Measurements from ENCODE around the gene ASCL2.
"Not testable (repeated sequence)": the region's sequence is repeated elsewhere in the genome, so short reads cannot be mapped to it uniquely, and the experiment has no call there.

ASCL2 gene

GRCh38 chr11:2296913-2297622, 26.7 kb upstream of the ASCL2 start:
- DNase-seq: peak in 1 of 2 experiments; percentile 0

DNA sequence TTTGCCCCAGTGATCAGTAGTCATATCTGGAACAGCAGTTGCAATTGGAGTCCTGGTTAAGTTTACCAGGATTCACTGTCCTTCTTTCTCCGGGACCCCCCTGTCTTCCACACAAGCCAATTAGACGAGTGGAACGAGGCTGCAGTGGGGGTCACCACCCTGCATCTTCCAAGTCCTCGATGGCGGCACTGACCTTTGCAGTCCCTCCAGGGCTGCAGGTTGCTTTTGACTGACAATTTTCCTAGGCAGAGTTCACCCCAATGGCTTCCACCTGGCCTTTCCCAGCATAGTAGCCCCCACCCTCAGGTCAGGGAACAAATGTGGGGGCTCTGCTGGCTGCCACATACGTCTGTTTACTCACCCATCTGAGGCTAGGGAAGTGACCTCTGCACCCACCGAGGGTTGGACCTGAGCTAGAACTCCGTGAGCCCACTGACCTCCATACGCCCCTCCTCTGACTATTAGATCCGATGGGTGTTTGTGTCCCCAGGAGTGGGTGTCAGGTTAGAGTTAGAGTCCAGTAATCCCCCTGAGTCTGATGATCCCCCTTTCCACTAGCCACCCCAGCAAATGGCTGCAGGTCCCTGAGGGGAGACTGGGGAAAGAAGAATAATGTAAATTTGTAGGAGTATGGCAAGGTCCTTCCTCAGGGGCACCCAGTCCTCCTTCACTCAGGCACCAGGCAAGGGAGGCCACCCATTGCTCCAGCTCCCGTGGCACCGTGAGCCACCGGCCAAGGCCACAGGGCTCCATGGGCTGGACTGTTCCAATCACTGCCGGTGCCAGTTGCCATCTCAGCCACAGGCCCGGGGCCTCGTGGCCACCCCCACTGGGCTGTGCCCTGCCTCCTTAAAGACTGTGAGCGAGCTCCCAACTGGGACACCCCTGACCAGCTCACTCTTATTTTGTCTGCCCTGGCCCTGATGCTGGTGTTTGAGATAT, 25.9 kb upstream of the ASCL2 start:
- peak in 1 of 2 experiments; percentile 0 for DNase-seq

DNA sequence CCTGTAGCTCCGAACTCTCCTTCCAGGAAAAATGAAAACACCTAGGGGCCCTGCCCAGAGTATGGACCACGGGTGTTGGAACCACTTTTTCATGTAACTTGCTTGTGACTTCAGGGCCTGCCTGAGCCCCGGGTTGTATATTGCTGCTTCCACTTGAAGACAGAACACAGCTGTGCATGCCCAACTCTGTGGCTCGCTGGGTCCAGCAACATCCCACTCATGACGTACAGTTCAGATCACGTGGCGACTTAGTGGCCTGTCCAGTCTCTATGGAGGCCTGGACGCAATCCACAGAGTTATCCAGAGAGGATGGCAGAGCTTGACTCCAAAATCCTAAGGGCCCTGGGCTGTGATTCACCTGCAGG, 24.5 kb upstream of the ASCL2 start:
- peak in 1 of 2 experiments; percentile 0 for DNase-seq

DNA sequence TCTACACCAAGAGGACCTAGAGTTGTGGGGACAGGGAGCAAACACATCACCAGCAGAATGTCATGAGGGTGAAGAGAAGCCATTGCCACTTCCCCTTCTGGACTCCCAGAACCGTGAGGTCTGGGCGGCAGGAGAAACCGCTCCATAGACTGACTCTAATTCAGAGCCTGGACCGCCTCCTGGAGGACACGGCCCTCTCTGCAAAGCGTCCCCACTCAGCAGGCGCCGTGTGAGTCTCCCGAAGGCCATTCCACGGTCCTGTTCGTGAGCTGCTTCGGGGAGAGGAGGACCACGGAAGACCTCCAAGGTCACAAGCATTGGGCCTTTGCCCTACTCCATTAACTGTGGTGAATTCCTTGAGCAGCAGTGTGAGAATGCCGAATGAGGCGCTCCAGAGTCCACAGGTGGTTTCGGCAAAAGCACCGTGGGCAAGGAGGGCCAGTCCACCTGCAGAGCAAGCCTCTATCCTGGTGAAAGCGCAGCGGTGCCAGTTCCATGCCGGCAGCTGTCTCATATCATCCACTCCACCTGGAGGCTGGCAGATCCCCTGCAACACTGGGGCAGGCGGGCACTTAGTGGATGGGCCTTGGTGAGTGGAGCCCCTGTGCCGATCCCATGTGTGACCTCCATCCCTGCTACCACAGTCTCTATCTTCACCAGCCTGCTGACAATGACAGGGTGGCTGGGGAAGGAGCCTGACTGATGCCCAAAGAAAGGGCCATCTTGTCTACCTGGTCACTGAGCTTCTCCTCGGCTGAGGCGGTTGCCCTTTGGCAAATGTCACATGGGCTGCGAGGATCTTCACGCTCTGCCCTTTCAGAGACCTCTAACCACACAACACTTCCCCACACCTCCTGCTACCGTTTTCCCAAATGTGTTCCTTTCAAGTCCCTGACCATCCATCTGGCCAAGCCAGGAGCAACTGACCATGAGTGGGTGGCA, 23.9 kb upstream of the ASCL2 start:
- DNase-seq: peak in 1 of 2 experiments; percentile 1

DNA sequence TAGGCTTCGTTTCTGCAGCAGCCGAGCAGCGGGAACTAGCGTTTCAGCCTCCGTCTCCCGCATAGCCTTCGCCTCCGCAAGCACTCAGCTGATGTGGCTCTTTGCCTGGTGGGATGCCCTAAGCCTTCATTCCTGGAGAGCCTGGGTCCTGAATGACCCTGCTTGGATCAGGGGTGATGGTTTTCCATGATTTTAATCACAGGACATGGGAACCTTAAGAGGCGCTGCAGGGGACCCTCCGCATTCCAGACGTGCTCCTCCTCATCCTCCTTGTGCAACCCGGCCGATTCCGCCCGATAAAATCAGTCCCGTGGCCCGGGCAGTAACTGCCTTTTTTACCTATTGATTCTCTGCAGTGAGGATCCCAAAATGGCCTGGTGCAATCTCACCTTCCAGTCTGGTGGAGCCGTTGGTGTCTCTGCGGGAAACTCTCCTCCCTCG, 23.2 kb upstream of the ASCL2 start:
- no peak for DNase-seq

- DNase-seq: peak in 1 of 2 experiments; percentile 0
Observed at GRCh38 chr11:2290351-2290841, 20.0 kb upstream of the ASCL2 start.

DNA sequence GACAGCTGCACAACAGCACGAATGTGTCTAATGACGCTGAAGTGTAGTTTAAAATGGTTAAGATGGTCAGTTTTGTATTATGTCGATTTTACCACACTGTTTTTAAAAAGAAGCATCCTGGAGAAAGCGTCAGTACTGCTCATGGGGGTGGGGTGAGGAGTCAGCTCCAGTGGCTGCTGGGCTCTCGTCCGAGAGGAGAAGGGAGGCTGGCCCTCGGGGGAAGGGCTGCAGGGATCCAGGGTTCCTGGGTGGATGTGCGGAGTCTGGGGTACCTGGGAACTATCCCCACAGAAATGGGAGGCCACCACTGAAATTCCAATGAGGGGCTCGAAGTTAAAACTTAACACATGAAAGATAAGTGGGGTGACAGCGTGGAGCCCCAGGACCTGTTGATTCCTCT, 19.5 kb upstream of the ASCL2 start:
- peak in 1 of 2 experiments; percentile 0 for DNase-seq

DNA sequence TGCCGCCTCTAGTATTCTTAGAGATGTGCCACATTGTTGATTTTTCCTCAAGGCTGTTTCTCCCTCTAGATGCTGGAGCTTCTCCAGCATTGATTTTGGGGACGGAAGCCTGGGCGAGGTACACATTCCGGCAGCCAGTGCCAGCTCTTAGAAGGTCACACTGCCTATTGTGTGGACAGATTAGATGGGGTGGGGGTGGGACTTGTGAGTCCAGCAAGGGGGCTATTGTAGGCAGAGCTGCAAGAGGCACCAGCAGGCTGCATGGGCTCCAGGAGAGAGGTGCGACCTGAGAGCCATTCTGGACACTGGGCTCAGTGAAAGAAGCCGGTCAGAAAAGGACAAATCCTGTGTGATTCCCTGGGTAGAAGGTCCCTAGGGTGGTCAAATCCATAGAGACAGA, 19.0 kb upstream of the ASCL2 start:
- no peak for DNase-seq

GRCh38 chr11:2287091-2287490, 16.7 kb upstream of the ASCL2 start:
- DNase-seq: no peak

DNA sequence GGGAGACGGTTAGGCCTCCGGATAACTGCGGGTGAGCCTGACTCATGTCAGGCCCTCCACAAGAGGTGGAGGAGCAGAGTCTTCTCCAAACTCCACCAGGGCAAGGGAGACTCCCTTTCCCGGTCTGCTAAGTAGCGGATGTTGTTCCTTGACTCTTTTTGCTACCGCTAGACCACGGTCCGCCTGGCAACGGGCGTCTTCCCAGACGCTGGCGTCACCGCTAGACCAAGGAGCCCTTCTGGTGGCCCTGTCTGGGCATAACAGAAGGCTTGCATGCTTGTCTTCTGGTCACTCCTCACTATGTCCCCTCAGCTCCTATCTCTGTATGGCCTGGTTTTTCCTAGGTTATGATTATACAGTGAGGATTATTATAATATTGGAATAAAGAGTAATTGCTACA, 16.0 kb upstream of the ASCL2 start:
- not testable (repeated sequence) for DNase-seq

- DNase-seq: no peak
Observed at GRCh38 chr11:2280208-2280607, 9.8 kb upstream of the ASCL2 start.

GRCh38 chr11:2277933-2278523, 7.6 kb upstream of the ASCL2 start:
- DNase-seq: no peak

DNA sequence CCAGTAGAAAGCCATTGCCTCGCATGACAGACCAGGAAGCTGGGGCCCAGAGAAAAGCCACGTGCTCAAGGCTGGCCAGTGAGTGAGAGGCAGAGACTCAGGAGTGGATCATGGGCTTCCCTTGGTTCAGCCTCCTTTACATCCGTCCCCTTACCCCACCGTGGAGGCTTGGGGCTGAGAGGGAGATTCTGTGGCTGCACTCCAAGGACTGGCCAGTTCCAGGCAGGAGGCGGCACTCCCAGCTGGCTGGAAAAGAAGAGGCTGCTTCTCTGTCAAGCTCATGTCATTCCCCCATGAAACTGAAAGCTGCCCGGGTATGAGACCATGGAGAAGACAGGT, 6.6 kb upstream of the ASCL2 start:
- no peak for DNase-seq

GRCh38 chr11:2276280-2277007, 6.1 kb upstream of the ASCL2 start:
- DNase-seq: no peak

DNA sequence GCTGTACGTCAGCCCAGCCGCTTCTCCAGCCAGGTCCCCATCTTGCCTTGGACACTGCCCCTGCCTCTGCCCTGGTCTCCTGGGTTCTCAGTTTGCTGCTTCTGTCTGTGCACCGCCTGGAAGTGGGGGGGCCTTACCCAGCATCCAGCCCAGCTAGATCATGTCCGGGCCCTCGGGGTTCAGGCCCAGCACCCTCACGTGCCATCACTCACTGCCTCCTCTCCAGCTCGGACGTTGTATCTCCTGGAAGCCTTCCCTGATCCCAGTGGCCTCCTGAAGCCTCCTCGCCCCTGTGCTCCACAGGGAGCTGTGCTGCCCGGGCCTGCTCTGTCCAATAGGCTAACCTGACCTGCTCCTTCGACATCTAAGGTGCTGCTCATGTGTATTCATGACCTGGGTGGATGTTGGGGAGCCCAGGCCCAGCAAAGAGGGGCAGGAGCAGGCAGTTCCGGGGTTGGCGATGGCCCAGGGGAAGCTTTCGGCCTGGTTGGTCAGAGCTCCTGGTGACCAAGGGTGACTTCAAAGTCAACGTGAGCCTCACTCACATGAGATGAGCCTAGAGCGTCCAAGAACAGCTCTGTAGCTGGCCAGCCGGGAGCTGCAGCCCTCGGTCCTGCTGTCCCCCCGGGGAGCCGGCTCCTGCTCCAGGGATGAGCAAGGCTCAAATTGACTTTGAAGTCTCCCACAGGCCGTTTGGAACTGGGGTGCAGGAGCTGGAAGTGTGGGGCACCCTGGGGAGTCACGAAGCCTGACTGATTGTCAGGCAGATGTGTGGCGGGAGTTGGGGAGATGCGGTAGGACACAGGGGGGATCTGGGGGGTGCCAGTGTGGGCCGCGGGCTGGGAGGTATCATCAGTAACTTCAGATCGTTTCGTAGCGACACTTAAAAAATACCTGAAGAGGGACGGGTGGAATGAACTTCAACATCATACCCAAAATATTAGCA, 5.2 kb upstream of the ASCL2 start:
- DNase-seq: no peak

DNA sequence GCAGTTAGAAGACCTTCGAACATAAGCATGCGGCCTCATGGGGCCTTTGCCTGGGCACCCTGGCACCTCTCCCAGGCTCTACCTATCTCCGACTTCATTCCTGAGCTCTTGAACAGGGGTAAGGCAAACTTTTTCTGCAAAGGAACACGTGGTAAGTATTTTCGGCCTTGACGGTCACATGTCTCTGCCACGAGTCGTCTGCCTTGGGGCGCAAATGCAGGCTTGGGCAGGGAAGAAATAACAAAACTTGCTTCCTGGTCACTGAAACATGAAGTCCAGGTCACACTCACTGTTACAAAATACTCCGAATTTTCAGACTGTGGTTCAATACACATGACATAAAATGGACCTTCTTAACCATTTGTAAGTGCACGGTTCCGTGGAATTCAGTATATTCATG, 3.4 kb upstream of the ASCL2 start:
- DNase-seq: no peak

GRCh38 chr11:2273311-2273710, 2.9 kb upstream of the ASCL2 start:
- DNase-seq: no peak

GRCh38 chr11:2272946-2273280, 2.5 kb upstream of the ASCL2 start:
- no peak for DNase-seq

DNA sequence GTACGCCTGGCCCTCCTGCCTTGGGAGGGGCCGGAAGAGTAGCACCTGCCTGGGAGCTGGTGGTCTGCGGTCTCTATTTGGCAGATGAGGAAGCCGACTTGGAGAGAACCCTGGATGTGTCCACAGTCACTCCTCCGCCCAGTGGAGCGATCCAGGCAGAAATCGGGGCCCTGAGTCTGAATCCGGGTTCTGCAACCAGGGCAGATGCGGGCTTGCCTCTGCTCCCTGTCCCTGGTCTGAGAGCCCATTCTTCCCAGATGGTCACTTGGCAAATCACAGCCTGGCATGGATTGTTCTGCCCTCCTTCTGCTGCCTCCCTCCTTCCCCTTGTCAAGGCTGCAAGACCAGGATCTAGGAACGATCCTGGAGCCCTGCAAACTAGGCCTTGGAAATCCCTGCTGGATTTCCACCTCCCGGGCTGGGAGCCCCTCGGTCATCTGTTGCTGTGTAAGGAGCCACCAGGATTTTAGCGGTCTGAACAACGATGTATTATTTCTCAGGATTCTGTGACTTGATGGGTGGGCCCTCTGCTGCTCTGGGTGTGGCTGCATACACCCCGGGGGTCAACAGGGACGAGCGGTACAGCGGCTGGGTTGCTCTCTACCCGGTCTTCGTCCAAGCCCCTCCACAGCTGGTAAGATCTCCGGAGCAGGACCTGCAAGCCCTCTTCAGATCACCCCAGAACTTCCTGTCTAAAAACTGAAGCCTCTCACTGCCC, 2.0 kb upstream of the ASCL2 start:
- DNase-seq: no peak
